ENCODE measurements around the gene SLC16A2. TPM values are rescaled to one million over a fixed set of nuclear protein-coding genes. Genes with fewer than 3 reads are reported as not detected.

Gene SLC16A2
- total and polyA plus RNA-seq, 7 donors, result 0.66 to 6.3 (median 2.1) TPM

GRCh38 chrX:74523870-74524735, 102.8 kb downstream of the SLC16A2 start:
- Histone ChIP-seq H3K36me3 (ENCODE audit: insufficient read depth in 1 of 2, low read depth in 1 of 2) (no peaks in the 10 kb centered on the region), H3K9me3 (no peaks in the 10 kb centered on the region), H3K27me3 (ENCODE audit: insufficient read depth in 3 of 3, low read length in 2 of 3) (no peaks in the 10 kb centered on the region), H3K4me3 (no peak overlapping the region), H3K27ac (no peak overlapping the region), H3K4me1 (no peaks in the 10 kb centered on the region)
- no peak for TF ChIP-seq CTCF (IDR thresholded peaks at IDR 0.05)
- intact Hi-C loops (cut with DNase I), result no loop called here
- DNase-seq (no peak), ATAC-seq (no peak)
- WGBS, 3 donors, result 85 to 97% (median 96%) methylated on average over 13 of the region's 13 CpGs

DNA sequence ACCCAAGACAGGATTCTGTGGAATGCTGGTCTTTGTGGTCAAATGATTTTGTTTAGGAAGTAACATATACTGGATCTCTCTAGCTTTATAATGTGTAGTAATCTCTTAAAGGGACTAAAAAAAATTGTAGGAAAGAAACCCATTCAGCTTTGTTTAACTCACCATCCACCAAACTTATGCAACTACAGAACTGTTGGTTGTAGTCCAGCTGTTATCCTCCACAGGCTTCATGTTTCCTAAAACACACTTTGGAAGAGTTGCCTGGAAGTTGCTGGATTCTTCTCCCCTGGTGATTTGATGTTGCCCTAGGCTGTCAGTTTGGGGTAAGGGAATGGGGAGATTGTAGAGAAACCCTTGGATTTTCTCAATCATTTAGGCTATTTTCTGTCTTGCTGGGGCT, 103.8 kb downstream of the SLC16A2 start:
- ATAC-seq (no peak), DNase-seq (no peak)
- H3K4me3 ChIP-seq, result no peak overlapping the region
- no peaks in the 10 kb centered on the region for H3K27me3 ChIP-seq (ENCODE audit: insufficient read depth in 3 of 3, low read length in 2 of 3)
- H3K4me1 ChIP-seq, result no peaks in the 10 kb centered on the region
- intact Hi-C loops (cut with DNase I), result no loop called here
- H3K27ac ChIP-seq, result no peak overlapping the region
- no peak for TF ChIP-seq CTCF (IDR thresholded peaks at IDR 0.05)
- no peaks in the 10 kb centered on the region for H3K9me3 ChIP-seq
- H3K36me3 ChIP-seq (ENCODE audit: insufficient read depth in 1 of 2, low read depth in 1 of 2), result no peaks in the 10 kb centered on the region

GRCh38 chrX:74526764-74527163, 105.5 kb downstream of the SLC16A2 start:
- no peaks in the 10 kb centered on the region for H3K36me3 ChIP-seq (ENCODE audit: insufficient read depth in 1 of 2, low read depth in 1 of 2)
- H3K9me3 ChIP-seq, result no peaks in the 10 kb centered on the region
- H3K27ac ChIP-seq, result no peak overlapping the region
- H3K27me3 ChIP-seq (ENCODE audit: insufficient read depth in 3 of 3, low read length in 2 of 3), result no peaks in the 10 kb centered on the region
- TF ChIP-seq CTCF (IDR thresholded peaks at IDR 0.05), result no peak
- DNase-seq (no peak), ATAC-seq (no peak)
- H3K4me1 ChIP-seq, result no peaks in the 10 kb centered on the region
- 44 to 83% (median 52%) methylated on average over 1 of the region's 1 CpG for WGBS, 3 donors
- no peak overlapping the region for H3K4me3 ChIP-seq
- intact Hi-C loops (cut with DNase I), result no loop called here

GRCh38 chrX:74527350-74527749, 106.1 kb downstream of the SLC16A2 start:
- Histone ChIP-seq H3K27me3 (ENCODE audit: insufficient read depth in 3 of 3, low read length in 2 of 3) (peaks cover 0 to 3% (median 0%) of the 10 kb centered on the region in 3 donors), H3K36me3 (ENCODE audit: insufficient read depth in 1 of 2, low read depth in 1 of 2) (no peaks in the 10 kb centered on the region), H3K27ac (no peak overlapping the region), H3K4me3 (no peak overlapping the region), H3K4me1 (no peaks in the 10 kb centered on the region), H3K9me3 (no peaks in the 10 kb centered on the region)
- 26 to 33% (median 31%) methylated on average over 4 of the region's 4 CpGs for WGBS, 3 donors
- ATAC-seq, result no peak
- DNase-seq, result no peak
- no peak for TF ChIP-seq CTCF (IDR thresholded peaks at IDR 0.05)
- intact Hi-C loops (cut with DNase I), result no loop called here

- Histone ChIP-seq H3K27ac (no peak overlapping the region), H3K4me1 (no peaks in the 10 kb centered on the region), H3K27me3 (ENCODE audit: insufficient read depth in 3 of 3, low read length in 2 of 3) (peaks cover 0 to 11% (median 0%) of the 10 kb centered on the region in 3 donors), H3K9me3 (no peaks in the 10 kb centered on the region), H3K4me3 (no peak overlapping the region), H3K36me3 (ENCODE audit: insufficient read depth in 1 of 2, low read depth in 1 of 2) (no peaks in the 10 kb centered on the region)
- no peak for ATAC-seq
- 91 to 95% (median 93%) methylated on average over 6 of the region's 6 CpGs for WGBS, 3 donors
- DNase-seq, result no peak
- no peak for TF ChIP-seq CTCF (IDR thresholded peaks at IDR 0.05)
- intact Hi-C loops (cut with DNase I), result no loop called here
Measured at GRCh38 chrX:74529311-74529710, 108.0 kb downstream of the SLC16A2 start.

Measured in psoas muscle (tissue), 8 donors.